GM12865 (cell line): ENCODE data around the gene HOXA5.

Experiments used
- DNase-seq: peaks from one replicate; pipeline ENCODE4 v3.0.0; 2010; ENCODE audit warnings: low read depth
- H3K4me3 ChIP-seq: 2 replicates; pipeline ENCODE4 v1.5.1; 2011; ENCODE audit warnings: mild to moderate bottlenecking, low read depth, low read length, control low read depth
- CTCF ChIP-seq: IDR thresholded peaks from 2 replicates; pipeline ENCODE4 v1.5.1; 2011; ENCODE audit warnings: low read length, control low read depth, low read depth, inconsistent platforms; ENCODE audit not compliant: insufficient read depth; ENCODE audit errors: missing control alignments

HOXA5 gene

GRCh38 chr7:27099453-27100370 lies 43.8 kb downstream of the HOXA5 start:
- DNase-seq, result no peak
- no peak for TF ChIP-seq CTCF
- H3K4me3 ChIP-seq, result no peak overlapping the region

GRCh38 chr7:27098578-27099451 lies 44.7 kb downstream of the HOXA5 start:
- DNase-seq, result no peak
- TF ChIP-seq CTCF, result no peak
- no peak overlapping the region for H3K4me3 ChIP-seq

GRCh38 chr7:27097686-27098577 lies 45.5 kb downstream of the HOXA5 start:
- H3K4me3 ChIP-seq, result no peak overlapping the region
- no peak for DNase-seq
- TF ChIP-seq CTCF, result no peak

- DNase-seq, result peak; percentile 16
- TF ChIP-seq CTCF, result no peak
These were observed 46.5 kb downstream of the HOXA5 start for GRCh38 chr7:27096768-27097514.

GRCh38 chr7:27095897-27096767 lies 47.3 kb downstream of the HOXA5 start, which contains the start of gene HOXA1:
HOXA1 (minus strand) TSS chr7:27096000; CDS start chr7:27095912, 88 bp downstream.
- DNase-seq, result peak; percentile 94
- peak within 1 kb of the TSS; percentile 84 for H3K4me3 ChIP-seq
- no peak for TF ChIP-seq CTCF

More at GRCh38 chr7:27096768-27097514, 46.5 kb downstream of the HOXA5 start:
- H3K4me3 ChIP-seq, result peak overlapping the region; percentile 84
